AG10803 (cell line): ENCODE data around the gene EPB41L2.

Source experiments
- DNase-seq: peaks from one replicate; pipeline ENCODE4 v3.0.0; 2010; ENCODE audit warnings: low read depth
- H3K4me3 ChIP-seq: 2 replicates; pipeline ENCODE4 v1.5.1; 2011; ENCODE audit warnings: mild to moderate bottlenecking, low read length, control low read depth
- CTCF ChIP-seq: conservative IDR thresholded peaks from 2 replicates; pipeline ENCODE4 v1.5.1; 2011; ENCODE audit warnings: mild to moderate bottlenecking, low read length, control low read depth, inconsistent platforms

The EPB41L2 gene

GRCh38 chr6:130827247-130828149 lies 235.5 kb downstream of the EPB41L2 start, which contains the start of gene SMLR1:
Gene SMLR1, plus strand, starts transcription at chr6:130827406. Its CDS starts 8 bp downstream, at chr6:130827414.
- no peak within 1 kb of the TSS for H3K4me3 ChIP-seq
- TF ChIP-seq CTCF = no peak
- DNase-seq = no peak

GRCh38 chr6:130826442-130827246 lies 236.4 kb downstream of the EPB41L2 start:
- no peak overlapping the region for H3K4me3 ChIP-seq
- no peak for TF ChIP-seq CTCF
- DNase-seq = no peak

GRCh38 chr6:130825772-130826441 lies 237.1 kb downstream of the EPB41L2 start:
- no peak overlapping the region for H3K4me3 ChIP-seq
- TF ChIP-seq CTCF = no peak
- no peak for DNase-seq

- H3K4me3 ChIP-seq = no peak overlapping the region
- TF ChIP-seq CTCF = no peak
- DNase-seq = no peak
These were observed 237.9 kb downstream of the EPB41L2 start for GRCh38 chr6:130824978-130825694.

- no peak for TF ChIP-seq CTCF
- H3K4me3 ChIP-seq = no peak overlapping the region
- no peak for DNase-seq
These were observed 240.3 kb downstream of the EPB41L2 start for GRCh38 chr6:130822736-130823135.

GRCh38 chr6:130815200-130816071 lies 247.6 kb downstream of the EPB41L2 start:
- no peak for DNase-seq

More at GRCh38 chr6:130815200-130816071, 247.6 kb downstream of the EPB41L2 start:
- TF ChIP-seq CTCF = no peak
- H3K4me3 ChIP-seq = no peak overlapping the region
